SW480 (cell line): Measurements from ENCODE around the gene ADRB1.

Experiments
- DNase-seq: peaks from one replicate; pipeline ENCODE4 v3.0.0-alpha.2; 2016; ENCODE audit warnings: low spot score

The ADRB1 gene

DNA sequence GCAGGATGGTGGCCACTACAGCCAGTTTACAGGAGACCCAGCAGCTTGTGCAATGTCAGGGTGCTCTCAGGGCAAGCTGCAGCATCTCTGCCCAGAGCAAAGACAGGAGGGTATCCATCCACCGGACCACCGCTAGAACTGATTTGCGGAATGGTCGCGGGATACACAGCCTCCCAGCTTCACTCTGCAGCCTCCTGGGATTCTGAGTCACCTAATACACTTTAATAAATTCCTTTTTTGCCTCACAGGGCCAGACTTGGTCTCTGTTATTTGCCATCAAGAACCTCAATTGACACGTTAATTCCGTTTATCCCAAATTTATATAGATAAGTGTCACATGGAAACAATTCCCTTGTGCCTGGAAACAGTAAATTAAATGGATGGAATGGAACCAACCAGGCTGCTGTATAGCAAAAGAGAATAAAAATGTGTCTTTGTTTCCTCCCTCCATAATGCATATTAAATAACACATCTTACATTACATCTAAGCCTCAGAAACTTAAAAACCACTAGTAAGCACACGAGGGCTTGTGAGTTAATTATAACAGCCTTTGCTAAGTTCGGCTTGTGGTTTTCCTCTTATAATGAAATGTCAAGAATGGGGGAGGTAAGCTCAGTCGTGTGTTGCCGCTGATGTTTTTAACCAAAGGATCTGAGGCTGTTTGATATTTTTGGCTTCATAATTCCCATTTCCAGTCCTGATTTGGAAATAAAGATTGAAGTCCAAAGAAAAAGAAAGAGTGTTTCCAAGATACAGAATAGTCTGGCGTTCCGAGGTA lies 52.1 kb downstream of the ADRB1 start:
- DNase-seq = no peak
